ENCODE results near the gene RBM26.

Gene RBM26

GRCh38 chr13:79392882-79393563, 13.0 kb downstream of the RBM26 start:
- peaks cover 91% of the 10 kb centered on the region for H3K36me3 Mint-ChIP-seq (ENCODE audit: low read depth)
- H3K27ac Mint-ChIP-seq: peak overlapping the region; percentile 83

DNA sequence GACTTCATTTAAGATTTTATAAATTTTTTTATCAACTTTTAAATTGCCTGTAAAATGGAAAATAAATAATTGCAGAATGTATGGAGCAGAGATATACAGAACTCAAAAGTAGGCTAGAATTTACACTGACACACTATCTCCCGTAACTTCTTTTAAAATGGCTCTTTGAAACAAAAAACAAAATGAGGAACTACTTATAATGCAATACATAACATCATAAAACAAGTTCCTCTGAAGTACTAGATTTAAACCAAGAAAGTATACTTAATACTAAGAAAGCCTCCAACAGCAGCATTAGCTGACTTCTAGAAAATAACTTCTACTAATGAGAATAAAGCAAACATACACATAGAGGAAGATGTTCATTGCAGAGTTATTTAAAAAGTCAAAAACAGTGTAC, 17.0 kb downstream of the RBM26 start:
- TF ChIP-seq, protein P1, sequence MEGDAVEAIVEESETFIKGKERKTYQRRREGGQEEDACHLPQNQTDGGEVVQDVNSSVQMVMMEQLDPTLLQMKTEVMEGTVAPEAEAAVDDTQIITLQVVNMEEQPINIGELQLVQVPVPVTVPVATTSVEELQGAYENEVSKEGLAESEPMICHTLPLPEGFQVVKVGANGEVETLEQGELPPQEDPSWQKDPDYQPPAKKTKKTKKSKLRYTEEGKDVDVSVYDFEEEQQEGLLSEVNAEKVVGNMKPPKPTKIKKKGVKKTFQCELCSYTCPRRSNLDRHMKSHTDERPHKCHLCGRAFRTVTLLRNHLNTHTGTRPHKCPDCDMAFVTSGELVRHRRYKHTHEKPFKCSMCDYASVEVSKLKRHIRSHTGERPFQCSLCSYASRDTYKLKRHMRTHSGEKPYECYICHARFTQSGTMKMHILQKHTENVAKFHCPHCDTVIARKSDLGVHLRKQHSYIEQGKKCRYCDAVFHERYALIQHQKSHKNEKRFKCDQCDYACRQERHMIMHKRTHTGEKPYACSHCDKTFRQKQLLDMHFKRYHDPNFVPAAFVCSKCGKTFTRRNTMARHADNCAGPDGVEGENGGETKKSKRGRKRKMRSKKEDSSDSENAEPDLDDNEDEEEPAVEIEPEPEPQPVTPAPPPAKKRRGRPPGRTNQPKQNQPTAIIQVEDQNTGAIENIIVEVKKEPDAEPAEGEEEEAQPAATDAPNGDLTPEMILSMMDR (IDR thresholded peaks at IDR 0.05): no peak
- H3K36me3 Mint-ChIP-seq (ENCODE audit: low read depth): peaks cover 61% of the 10 kb centered on the region
- H3K27ac Mint-ChIP-seq: no peak overlapping the region

More at GRCh38 chr13:79392882-79393563, 13.0 kb downstream of the RBM26 start:
- Mint-ChIP-seq H3K4me1 (peaks cover 23% of the 10 kb centered on the region), H3K27me3 (ENCODE audit: low read depth, poor library complexity) (peaks cover 2% of the 10 kb centered on the region), H3K9me3 (peaks cover 66% of the 10 kb centered on the region), H3K4me3 (no peak overlapping the region)
- no peak for DNase-seq
- TF ChIP-seq, protein P1 (IDR thresholded peaks at IDR 0.05): no peak

DNA sequence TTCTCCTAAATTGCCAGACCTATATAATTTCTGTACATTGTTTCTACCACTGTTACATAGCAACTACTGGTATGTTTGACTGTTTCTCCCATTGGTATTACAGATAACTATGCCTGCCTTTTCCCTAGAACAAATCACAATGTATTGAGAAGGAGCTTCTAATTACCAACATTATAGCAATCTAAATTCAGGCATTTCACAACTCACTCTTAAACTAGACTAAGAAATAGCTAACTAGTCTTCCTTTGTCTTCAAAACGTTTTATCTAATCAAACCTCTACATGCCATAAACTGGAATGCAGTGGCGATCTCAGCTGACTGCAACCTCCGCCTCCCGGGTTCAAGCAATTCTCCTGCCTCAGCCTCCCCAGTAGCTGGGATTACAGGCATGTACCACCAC, 18.2 kb downstream of the RBM26 start:
- Mint-ChIP-seq H3K36me3 (ENCODE audit: low read depth) (peaks cover 58% of the 10 kb centered on the region), H3K9me3 (peaks cover 23% of the 10 kb centered on the region), H3K27me3 (ENCODE audit: low read depth, poor library complexity) (no peaks in the 10 kb centered on the region), H3K4me1 (peaks cover 22% of the 10 kb centered on the region), H3K27ac (peak overlapping the region; percentile 95), H3K4me3 (no peak overlapping the region)
- no peak for DNase-seq
- TF ChIP-seq, protein P1 (IDR thresholded peaks at IDR 0.05): no peak

More for the DNA sequence above, 17.0 kb downstream of the RBM26 start:
- no peak for DNase-seq
- peaks cover 27% of the 10 kb centered on the region for H3K4me1 Mint-ChIP-seq
- no peaks in the 10 kb centered on the region for H3K27me3 Mint-ChIP-seq (ENCODE audit: low read depth, poor library complexity)
- no peak overlapping the region for H3K4me3 Mint-ChIP-seq
- H3K9me3 Mint-ChIP-seq: peaks cover 28% of the 10 kb centered on the region

GRCh38 chr13:79386125-79386826, 19.8 kb downstream of the RBM26 start:
- Mint-ChIP-seq H3K27ac (no peak overlapping the region), H3K9me3 (peaks cover 16% of the 10 kb centered on the region), H3K36me3 (ENCODE audit: low read depth) (peaks cover 49% of the 10 kb centered on the region), H3K4me3 (no peak overlapping the region), H3K27me3 (ENCODE audit: low read depth, poor library complexity) (no peaks in the 10 kb centered on the region), H3K4me1 (peaks cover 25% of the 10 kb centered on the region)
- TF ChIP-seq, protein P1 (IDR thresholded peaks at IDR 0.05): no peak
- no peak for DNase-seq

- Mint-ChIP-seq H3K4me1 (peaks cover 25% of the 10 kb centered on the region), H3K36me3 (ENCODE audit: low read depth) (peaks cover 43% of the 10 kb centered on the region), H3K27me3 (ENCODE audit: low read depth, poor library complexity) (no peaks in the 10 kb centered on the region), H3K27ac (peak overlapping the region; percentile 19), H3K9me3 (peaks cover 16% of the 10 kb centered on the region), H3K4me3 (no peak overlapping the region)
- TF ChIP-seq, protein P1 (IDR thresholded peaks at IDR 0.05): no peak
- DNase-seq: no peak
Observed at GRCh38 chr13:79385694-79386093, 20.4 kb downstream of the RBM26 start.

Measured in nephron progenitor cell (in vitro differentiated cells).